Endothelial cell of umbilical vein (primary cell): Measurements from ENCODE around the gene NFE2L1.

Experiments used
- CTCF ChIP-seq, 2 donors: IDR thresholded peaks; 1 replicate in 1 of 2; 2 replicates in 1 of 2; pipeline ENCODE4 v1.5.1; 2011; ENCODE audit warnings: low read length in 2 of 2, mild to moderate bottlenecking in 2 of 2, moderate library complexity in 2 of 2, control low read depth in 1 of 2, inconsistent platforms in 1 of 2, low read depth in 1 of 2; ENCODE audit not compliant: insufficient read depth in 1 of 2; ENCODE audit errors: extremely low read depth in 1 of 2
- POLR2A ChIP-seq: IDR thresholded peaks from 2 replicates; pipeline ENCODE4 v1.6.1; 2012; ENCODE audit warnings: low read depth, mild to moderate bottlenecking, control low read depth, low read length

GRCh38 chr17:48059125-48059668 is 11.0 kb downstream of the NFE2L1 start:
- no peak for TF ChIP-seq CTCF (IDR thresholded peaks at IDR 0.05; ENCODE audit: extremely low read depth in 1 of 2, insufficient read depth in 1 of 2, low read depth in 1 of 2, low read length in 2 of 2)
- TF ChIP-seq POLR2A = no peak
